RWPE1 (cell line): ENCODE measurements around the gene ABCC11.
"Not testable (repeated sequence)": the region's sequence is repeated elsewhere in the genome, so short reads cannot be mapped to it uniquely, and the experiment has no call there.

Experiments
- CTCF ChIA-PET: fragments of 350-600 bp; sonication (Branson Sonifier 250); formaldehyde crosslinking; extraction: SDS; loops from one replicate; lab custom pipeline; 2021; lab: Yijun Ruan, JAX
- POLR2A ChIA-PET: fragments of 400-600 bp; formaldehyde crosslinking; extraction: SDS; loops from one replicate; lab custom pipeline; 2020; ENCODE audit warnings: antibody characterized with exemption; ENCODE audit not compliant: low non-redundant PET; lab: Yijun Ruan, JAX
- DNase-seq: peaks from one replicate; pipeline ENCODE4 v3.0.0; 2012; ENCODE audit warnings: low spot score
- H3K27ac ChIP-seq: fragments of 450-650 bp; 2 replicates; pipeline ENCODE4 v1.5.1; 2017
- CTCF ChIP-seq: fragments of 450-650 bp; conservative IDR thresholded peaks from 2 replicates; pipeline ENCODE4 v1.5.1; 2017; ENCODE audit warnings: low read depth, mild to moderate bottlenecking

Gene ABCC11

GRCh38 chr16:48173889-48174288 lies 73.5 kb downstream of the ABCC11 start:
- CTCF ChIA-PET: interaction anchor here (1.0 kb wide), 1 partner anchor 9 kb away, joined by 4 read pairs; no protein-coding TSS in a partner anchor
- POLR2A ChIA-PET: no interaction called here
- no peak for DNase-seq
- TF ChIP-seq CTCF: no peak
- H3K27ac ChIP-seq: no peak overlapping the region

DNA sequence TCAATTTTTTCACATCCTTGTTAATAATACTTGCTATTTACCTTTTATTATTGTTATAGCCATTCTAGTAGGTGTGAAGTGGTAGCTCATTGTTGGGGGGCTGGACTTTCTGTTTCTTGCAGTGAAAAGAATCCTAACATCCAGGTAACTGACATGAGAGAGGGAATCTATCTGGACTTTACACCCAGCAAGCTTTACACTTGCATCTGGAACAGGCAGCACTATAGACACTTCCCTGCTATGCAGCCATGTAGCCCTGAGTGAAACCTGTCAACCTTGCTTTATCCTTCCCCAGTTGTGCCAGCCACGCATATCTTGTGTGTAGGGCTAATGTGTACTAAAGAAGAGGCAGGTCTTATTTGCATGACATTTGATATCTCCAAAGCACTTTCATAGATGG lies 74.7 kb downstream of the ABCC11 start:
- POLR2A ChIA-PET: no interaction called here
- H3K27ac ChIP-seq: no peak overlapping the region
- DNase-seq: no peak
- no peak for TF ChIP-seq CTCF
- CTCF ChIA-PET: interaction anchor here (0.6 kb wide), 1 partner anchor 1263 kb away, joined by 3 read pairs; no protein-coding TSS in a partner anchor

GRCh38 chr16:48169896-48170295 lies 77.4 kb downstream of the ABCC11 start:
- CTCF ChIA-PET: interaction anchor here (0.6 kb wide), 1 partner anchor 348 kb away, joined by 3 read pairs; no protein-coding TSS in a partner anchor
- POLR2A ChIA-PET: interaction anchor here (0.6 kb wide), 1 partner anchor 414 kb away, joined by 3 read pairs; no protein-coding TSS in a partner anchor

DNA sequence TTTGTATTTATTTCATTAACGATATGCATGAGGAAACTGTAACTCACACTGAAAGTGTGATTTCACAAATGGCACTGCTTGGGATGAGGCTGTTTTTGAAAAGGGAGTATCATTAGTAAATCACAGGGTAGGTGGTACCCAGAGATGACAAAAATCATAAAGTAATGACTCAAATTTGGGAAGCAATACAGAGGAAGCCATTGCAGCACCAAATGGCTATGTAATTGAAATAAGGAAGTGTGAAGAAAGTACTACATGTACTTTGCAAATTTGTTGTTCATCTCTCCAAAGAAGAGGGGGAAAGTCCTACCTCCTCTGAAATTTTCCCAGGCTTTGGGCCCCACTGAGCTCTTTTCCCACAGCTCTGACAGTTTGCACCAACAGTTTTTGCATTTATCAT lies 79.3 kb downstream of the ABCC11 start:
- no peak for DNase-seq
- H3K27ac ChIP-seq: no peak overlapping the region
- CTCF ChIA-PET: no interaction called here
- POLR2A ChIA-PET: no interaction called here
- no peak for TF ChIP-seq CTCF

More at GRCh38 chr16:48169896-48170295, 77.4 kb downstream of the ABCC11 start:
- no peak overlapping the region for H3K27ac ChIP-seq
- DNase-seq: no peak
- TF ChIP-seq CTCF: no peak

DNA sequence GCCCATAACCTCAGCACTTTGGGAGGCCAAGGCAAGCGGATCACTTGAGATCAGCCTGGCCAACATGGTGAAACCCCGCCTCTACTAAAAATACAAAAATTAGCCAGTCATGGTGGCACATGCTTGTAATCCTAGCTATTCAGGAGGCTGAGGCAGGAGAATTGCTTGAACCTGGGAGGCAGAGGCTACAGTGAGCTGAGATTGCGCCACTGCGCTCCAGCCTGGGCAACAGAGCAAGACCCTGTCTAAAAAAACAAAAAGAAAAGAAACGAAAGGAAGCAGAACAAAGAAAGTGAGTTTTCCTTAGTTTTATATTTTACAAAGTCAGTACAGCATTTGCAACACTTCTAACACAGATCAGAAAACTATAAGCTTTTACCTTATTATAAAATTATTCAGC lies 80.7 kb downstream of the ABCC11 start:
- ChIA-PET CTCF (interaction anchor here (1.0 to 2.6 kb wide), 3 partner anchors 9 to 1129 kb away, joined by 3 to 11 read pairs (median 3); no protein-coding TSS in a partner anchor), POLR2A (interaction anchor here (0.6 kb wide), 1 partner anchor 237 kb away, joined by 3 read pairs; no protein-coding TSS in a partner anchor)
- not testable (repeated sequence) for DNase-seq, H3K27ac ChIP-seq

DNA sequence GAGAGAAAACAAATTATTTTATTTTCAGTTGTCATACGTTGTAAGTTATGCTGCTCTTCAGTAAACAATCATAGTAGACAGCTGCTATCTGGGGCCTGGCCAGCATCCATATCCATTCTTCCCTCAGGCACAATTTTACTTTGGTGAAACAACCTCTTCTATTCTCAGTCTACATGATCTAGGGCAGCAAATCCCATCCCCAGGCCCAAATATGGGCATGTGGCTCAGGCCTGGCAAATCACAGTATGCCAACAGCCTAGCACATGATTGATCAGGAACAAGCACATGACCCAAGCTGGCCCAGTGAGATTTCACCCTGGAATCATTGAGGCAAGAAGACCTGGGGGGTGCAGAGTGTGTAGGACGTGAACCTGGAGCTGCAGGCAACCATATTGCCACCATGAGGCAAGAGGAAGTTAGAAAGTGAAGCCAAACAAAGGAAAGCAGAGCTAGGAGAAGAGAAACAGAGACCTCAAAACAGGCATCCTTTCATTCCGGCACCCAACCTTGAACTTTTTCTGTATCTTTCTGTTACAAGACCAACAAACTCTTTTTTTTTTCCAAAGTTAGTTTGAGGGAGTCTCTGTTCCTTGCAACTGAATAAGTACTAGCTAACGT lies 81.3 kb downstream of the ABCC11 start:
- no peak overlapping the region for H3K27ac ChIP-seq
- TF ChIP-seq CTCF: no peak
- no peak for DNase-seq
- CTCF ChIA-PET: interaction anchor here (1.0 to 2.6 kb wide), 2 partner anchors 10 to 1128 kb away, joined by 3 to 11 read pairs; no protein-coding TSS in a partner anchor
- POLR2A ChIA-PET: interaction anchor here (0.6 kb wide), 1 partner anchor 236 kb away, joined by 3 read pairs; no protein-coding TSS in a partner anchor
